Esophagus mucosa (tissue), 1 donor: Measurements from ENCODE around the gene SOX8. TPM values are rescaled to one million over a fixed set of nuclear protein-coding genes. Genes with fewer than 3 reads are reported as not detected.
"Not testable (repeated sequence)": the region's sequence is repeated elsewhere in the genome, so short reads cannot be mapped to it uniquely, and the experiment has no call there.

ENCODE experiments used
- ATAC-seq: fragments of 200-7000 bp; cut with Tn5 transposase; one replicate; pipeline ENCODE4 v1.9.1; 2020
- total RNA-seq: library from RNA; stranded (reverse); gene quantifications from one replicate; pipeline ENCODE4 v1.2.4, GENCODE V29; 2023
- donor health status: DM: yes; HTN: yes; CAD: no.

The SOX8 gene
- total RNA-seq, 1 donor from 2014 or later: 0.16 TPM

GRCh38 chr16:955766-956165, 25.8 kb upstream of the SOX8 start:
- ATAC-seq: not testable (repeated sequence)

- ATAC-seq: peak; percentile 10
Observed at GRCh38 chr16:959232-960040, 22.1 kb upstream of the SOX8 start.

- ATAC-seq: no peak
Observed at GRCh38 chr16:962366-962765, 19.2 kb upstream of the SOX8 start.

- ATAC-seq: peak; percentile 9
Observed at GRCh38 chr16:962901-963814, 18.4 kb upstream of the SOX8 start.

GRCh38 chr16:963913-964312, 17.7 kb upstream of the SOX8 start:
- no peak for ATAC-seq

GRCh38 chr16:964356-965035, 17.1 kb upstream of the SOX8 start:
- ATAC-seq: no peak

GRCh38 chr16:965036-965395, 16.6 kb upstream of the SOX8 start:
- no peak for ATAC-seq

- ATAC-seq: no peak
Observed at GRCh38 chr16:965487-965886, 16.1 kb upstream of the SOX8 start.

- no peak for ATAC-seq
Observed at GRCh38 chr16:966035-966434, 15.5 kb upstream of the SOX8 start.

- ATAC-seq: no peak
Observed at GRCh38 chr16:966505-966904, 15.1 kb upstream of the SOX8 start.

GRCh38 chr16:967077-967541, 14.5 kb upstream of the SOX8 start:
- ATAC-seq: no peak

GRCh38 chr16:967546-968295, 13.8 kb upstream of the SOX8 start:
- ATAC-seq: no peak

- no peak for ATAC-seq
Observed at GRCh38 chr16:968620-969019, 12.9 kb upstream of the SOX8 start.

- ATAC-seq: peak; percentile 2
Observed at GRCh38 chr16:969508-970385, 11.8 kb upstream of the SOX8 start.

- peak; percentile 62 for ATAC-seq
Observed at GRCh38 chr16:970386-970765, 11.2 kb upstream of the SOX8 start.

- peak; percentile 98 for ATAC-seq
Observed at GRCh38 chr16:970766-971581, 10.6 kb upstream of the SOX8 start, which contains the start of gene LMF1. Gene LMF1, minus strand, starts transcription at chr16:970984. Its CDS starts 4 bp downstream, at chr16:970980.

GRCh38 chr16:971582-971905, 10.0 kb upstream of the SOX8 start:
- no peak for ATAC-seq

GRCh38 chr16:971981-972315, 9.6 kb upstream of the SOX8 start:
- no peak for ATAC-seq

GRCh38 chr16:972316-973002, 9.1 kb upstream of the SOX8 start:
- no peak for ATAC-seq

GRCh38 chr16:973366-973765, 8.2 kb upstream of the SOX8 start:
- ATAC-seq: no peak
